Panc1 (cell line): Measurements from ENCODE around the gene CCDC187. TPM values are rescaled to one million over a fixed set of nuclear protein-coding genes. Genes with fewer than 3 reads are reported as not detected.

Source experiments
- ATAC-seq: fragments of 200-7000 bp; cut with Tn5 transposase; 2 replicates; pipeline ENCODE4 v1.9.1; 2020; ENCODE audit warnings: mild to moderate bottlenecking, moderate library complexity
- BruUV-seq: library from RNA; stranded (reverse); fragments of 400-500 nt; replicated peaks from 2 replicates; lab custom pipeline; 2021; lab: Mats Ljungman, UMichigan
- CTCF ChIA-PET: fragments of 300-600 bp; sonication (Branson Sonifier 250); formaldehyde crosslinking; loops from one replicate; lab custom pipeline; 2022; ENCODE audit warnings: antibody characterized with exemption; lab: Charles Lee
- POLR2A ChIA-PET: fragments of 300-600 bp; sonication (Branson Sonifier 250); formaldehyde crosslinking; loops from one replicate; lab custom pipeline; 2022; ENCODE audit warnings: antibody characterized with exemption; lab: Charles Lee
- DNase-seq: peaks from one replicate; pipeline ENCODE4 v3.0.0-alpha.2; 2010; ENCODE audit warnings: low read depth, low spot score
- H3K27ac ChIP-seq: 2 replicates; pipeline ENCODE4 v1.5.1; 2011; ENCODE audit warnings: mild to moderate bottlenecking, low read length, inconsistent platforms
- H3K27me3 ChIP-seq: fragments of 200-500 bp; sonication (Bioruptor generic); 2 replicates; pipeline ENCODE4 v1.6.0; 2014; ENCODE audit warnings: low read length, inconsistent platforms; ENCODE audit not compliant: control insufficient read depth, insufficient read depth
- H3K36me3 ChIP-seq: fragments of 200-500 bp; sonication (Bioruptor generic); 2 replicates; pipeline ENCODE4 v1.5.1; 2014; ENCODE audit warnings: inconsistent platforms, mild to moderate bottlenecking, low read length, moderate library complexity; ENCODE audit not compliant: control insufficient read depth, insufficient read depth
- H3K4me1 ChIP-seq: 2 replicates; pipeline ENCODE4 v1.5.1; 2011; ENCODE audit warnings: inconsistent platforms, mild to moderate bottlenecking, low read length, moderate library complexity; ENCODE audit not compliant: control insufficient read depth, insufficient read depth
- H3K4me3 ChIP-seq, 2 experiments: 2 replicates each; pipeline ENCODE4 v1.5.1; 2011 to 2012; ENCODE audit warnings: low read depth in 2 of 2, low read length in 2 of 2, mild to moderate bottlenecking in 2 of 2, inconsistent platforms in 1 of 2, moderate library complexity in 1 of 2
- H3K9me3 ChIP-seq: fragments of 200-500 bp; sonication (Bioruptor generic); 2 replicates; pipeline ENCODE4 v1.5.1; 2014; ENCODE audit warnings: low read depth, mild to moderate bottlenecking, inconsistent platforms, low read length, moderate library complexity; ENCODE audit not compliant: control insufficient read depth, insufficient read depth
- CTCF ChIP-seq: fragments of 450-650 bp; IDR thresholded peaks from 2 replicates; pipeline ENCODE4 v1.5.1; 2017; ENCODE audit warnings: mild to moderate bottlenecking
- POLR2AphosphoS5 ChIP-seq: IDR thresholded peaks from 2 replicates; pipeline ENCODE4 v1.6.1; 2012; ENCODE audit warnings: mild to moderate bottlenecking, low read depth, low read length, moderate library complexity
- SIN3A ChIP-seq: IDR thresholded peaks from 2 replicates; pipeline ENCODE4 v1.6.1; 2012; ENCODE audit warnings: low read depth, mild to moderate bottlenecking, low read length, moderate library complexity, borderline replicate concordance; ENCODE audit not compliant: insufficient read depth
- TCF7L2 ChIP-seq: IDR thresholded peaks from 2 replicates; pipeline ENCODE4 v1.6.1; 2011; ENCODE audit warnings: mild to moderate bottlenecking, low read depth, low read length, inconsistent platforms
- in situ Hi-C: cut with HindIII; loops from 2 replicates; pipeline ENCODE4 v1.10.0; 2016; ENCODE audit warnings: low sequenced_read_pairs, low pct_unique_long_range_greater_than_20kb
- intact Hi-C: fragments of 100-400 bp; cut with micrococcal nuclease; formaldehyde crosslinking; loops from one replicate; pipeline ENCODE4 v1.10.0; 2022; ENCODE audit not compliant: unreplicated experiment
- total RNA-seq: library from RNA; stranded (reverse); gene quantifications from one replicate; pipeline ENCODE4 v1.2.1, GENCODE V29; 2021; ENCODE audit not compliant: unreplicated experiment
- TF ChIP-seq, protein P1 (sequence below), 2 experiments: IDR thresholded peaks; 2 replicates each; pipeline ENCODE4 v1.6.1; 2011 to 2012; ENCODE audit warnings: low read depth in 2 of 2, control low read depth in 1 of 2, low read length in 1 of 2, mild to moderate bottlenecking in 1 of 2, moderate library complexity in 1 of 2; ENCODE audit not compliant: insufficient read depth in 1 of 2

Gene CCDC187
- total RNA-seq, 1 experiment from 2014 or later, result not detected

GRCh38 chr9:136326761-136327303 is 22.9 kb upstream of the CCDC187 start:
- ATAC-seq (peak; percentile 18), DNase-seq (no peak)
- intact Hi-C loops (no loop called here), in situ Hi-C loops (no loop called here)
- H3K27me3 ChIP-seq, result no peaks in the 10 kb centered on the region
- no TSS peak for BruUV-seq
- POLR2A ChIA-PET, result no interaction called here
- H3K36me3 ChIP-seq, result no peaks in the 10 kb centered on the region; the same call in 1 of the 2 replicates
- no peak for TF ChIP-seq POLR2AphosphoS5
- TF ChIP-seq TCF7L2, result no peak
- TF ChIP-seq, protein P1, sequence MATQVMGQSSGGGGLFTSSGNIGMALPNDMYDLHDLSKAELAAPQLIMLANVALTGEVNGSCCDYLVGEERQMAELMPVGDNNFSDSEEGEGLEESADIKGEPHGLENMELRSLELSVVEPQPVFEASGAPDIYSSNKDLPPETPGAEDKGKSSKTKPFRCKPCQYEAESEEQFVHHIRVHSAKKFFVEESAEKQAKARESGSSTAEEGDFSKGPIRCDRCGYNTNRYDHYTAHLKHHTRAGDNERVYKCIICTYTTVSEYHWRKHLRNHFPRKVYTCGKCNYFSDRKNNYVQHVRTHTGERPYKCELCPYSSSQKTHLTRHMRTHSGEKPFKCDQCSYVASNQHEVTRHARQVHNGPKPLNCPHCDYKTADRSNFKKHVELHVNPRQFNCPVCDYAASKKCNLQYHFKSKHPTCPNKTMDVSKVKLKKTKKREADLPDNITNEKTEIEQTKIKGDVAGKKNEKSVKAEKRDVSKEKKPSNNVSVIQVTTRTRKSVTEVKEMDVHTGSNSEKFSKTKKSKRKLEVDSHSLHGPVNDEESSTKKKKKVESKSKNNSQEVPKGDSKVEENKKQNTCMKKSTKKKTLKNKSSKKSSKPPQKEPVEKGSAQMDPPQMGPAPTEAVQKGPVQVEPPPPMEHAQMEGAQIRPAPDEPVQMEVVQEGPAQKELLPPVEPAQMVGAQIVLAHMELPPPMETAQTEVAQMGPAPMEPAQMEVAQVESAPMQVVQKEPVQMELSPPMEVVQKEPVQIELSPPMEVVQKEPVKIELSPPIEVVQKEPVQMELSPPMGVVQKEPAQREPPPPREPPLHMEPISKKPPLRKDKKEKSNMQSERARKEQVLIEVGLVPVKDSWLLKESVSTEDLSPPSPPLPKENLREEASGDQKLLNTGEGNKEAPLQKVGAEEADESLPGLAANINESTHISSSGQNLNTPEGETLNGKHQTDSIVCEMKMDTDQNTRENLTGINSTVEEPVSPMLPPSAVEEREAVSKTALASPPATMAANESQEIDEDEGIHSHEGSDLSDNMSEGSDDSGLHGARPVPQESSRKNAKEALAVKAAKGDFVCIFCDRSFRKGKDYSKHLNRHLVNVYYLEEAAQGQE (IDR thresholded peaks at IDR 0.05; ENCODE audit: insufficient read depth in 1 of 2, low read depth in 2 of 2, low read length in 1 of 2), result no peak
- TF ChIP-seq SIN3A, result no peak
- no peak overlapping the region for H3K27ac ChIP-seq
- no peaks in the 10 kb centered on the region for H3K9me3 ChIP-seq
- no peaks in the 10 kb centered on the region; the same call in 1 of the 2 replicates for H3K4me1 ChIP-seq
- CTCF ChIA-PET, result no interaction called here
- peak overlapping the region; percentile 37 to 44; a peak in 3 of 4 replicates for H3K4me3 ChIP-seq

- H3K9me3 ChIP-seq, result no peaks in the 10 kb centered on the region
- no peaks in the 10 kb centered on the region; the same call in 1 of the 2 replicates for H3K4me1 ChIP-seq
- TF ChIP-seq, protein P1 (IDR thresholded peaks at IDR 0.05; ENCODE audit: insufficient read depth in 1 of 2, low read depth in 2 of 2, low read length in 1 of 2), result no peak
- TF ChIP-seq POLR2AphosphoS5 (no peak), TCF7L2 (no peak), CTCF (no peak), SIN3A (no peak)
- H3K36me3 ChIP-seq, result no peaks in the 10 kb centered on the region; the same call in 1 of the 2 replicates
- ATAC-seq (no peak), DNase-seq (no peak)
- no peak overlapping the region for H3K27ac ChIP-seq
- intact Hi-C loops (no loop called here), in situ Hi-C loops (no loop called here)
- no peak overlapping the region for H3K4me3 ChIP-seq
- no peaks in the 10 kb centered on the region for H3K27me3 ChIP-seq
- ChIA-PET CTCF (no interaction called here), POLR2A (no interaction called here)
- BruUV-seq, result no TSS peak
Observed at GRCh38 chr9:136326061-136326760, 22.3 kb upstream of the CCDC187 start.
